Hematopoietic multipotent progenitor cell treated with erythropoietin and hydrocortisone succinate and interleukin-3 and kit ligand, for 8 days (in vitro differentiated cells): ENCODE results near the gene AP3S2.
A peak's percentile ranks its signal among the peaks of the same experiment; 100 is the strongest.

Experiments used
- DNase-seq: peaks from one replicate; pipeline ENCODE4 v3.0.0-alpha.2; 2015

Gene AP3S2

DNA sequence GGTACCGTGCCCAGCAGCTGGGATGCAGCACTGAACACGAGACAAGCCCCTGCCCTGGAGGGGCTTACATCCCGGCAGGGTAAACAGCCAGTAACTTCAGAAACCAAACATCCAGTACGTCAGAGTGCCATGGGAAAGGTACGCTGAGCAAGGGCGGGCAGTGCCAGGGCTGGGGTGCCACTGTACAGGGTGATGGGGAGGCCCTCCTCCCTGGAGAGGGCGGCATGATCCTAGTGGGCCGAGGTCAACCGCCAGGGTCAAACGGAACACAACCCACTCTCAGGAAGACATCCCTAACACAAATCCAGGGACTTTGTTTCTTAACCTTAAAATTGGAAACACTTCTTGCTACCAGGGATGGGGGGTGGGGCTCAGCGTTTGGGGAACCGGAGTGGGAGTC is 63.2 kb downstream of the AP3S2 start:
- no peak for DNase-seq

DNA sequence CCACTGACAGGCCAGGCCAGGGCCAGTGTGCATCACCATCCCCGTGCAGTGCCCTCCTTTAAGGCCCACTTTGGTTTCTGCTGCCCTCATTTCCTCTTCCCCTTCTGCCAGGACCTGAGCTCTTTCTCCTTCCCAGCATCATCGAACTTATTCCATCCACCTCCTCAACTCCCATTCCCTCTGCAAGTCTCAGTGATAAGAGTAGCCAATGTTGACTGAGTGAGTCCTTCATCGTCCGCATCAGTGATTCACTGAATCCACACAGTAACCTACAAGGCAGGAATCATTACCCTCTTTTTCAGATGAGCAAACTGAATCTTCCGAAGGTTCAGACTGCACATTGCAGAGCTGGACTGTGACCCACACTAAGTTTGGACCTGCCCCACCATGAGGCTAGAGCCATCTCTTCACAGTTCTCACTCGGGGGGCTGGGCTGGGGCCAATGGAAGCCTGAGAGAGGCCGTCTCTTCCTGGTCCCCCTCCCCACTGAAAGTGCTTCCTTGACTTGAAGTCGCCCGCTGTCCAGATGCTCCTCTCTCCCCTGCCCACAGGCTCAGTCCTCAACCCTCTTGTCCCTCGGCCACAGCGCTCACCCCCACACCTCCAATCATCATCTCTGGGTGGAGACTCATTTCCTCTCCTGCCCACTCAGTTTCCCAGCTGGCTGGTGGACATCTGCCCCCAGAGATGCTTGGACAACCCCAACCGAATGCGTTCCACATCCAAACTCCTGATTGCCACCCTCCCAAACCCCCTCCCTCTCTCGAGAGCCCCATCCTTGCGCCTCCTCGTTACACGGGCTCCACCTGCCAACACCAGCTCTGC is 64.0 kb downstream of the AP3S2 start:
- DNase-seq = no peak

DNA sequence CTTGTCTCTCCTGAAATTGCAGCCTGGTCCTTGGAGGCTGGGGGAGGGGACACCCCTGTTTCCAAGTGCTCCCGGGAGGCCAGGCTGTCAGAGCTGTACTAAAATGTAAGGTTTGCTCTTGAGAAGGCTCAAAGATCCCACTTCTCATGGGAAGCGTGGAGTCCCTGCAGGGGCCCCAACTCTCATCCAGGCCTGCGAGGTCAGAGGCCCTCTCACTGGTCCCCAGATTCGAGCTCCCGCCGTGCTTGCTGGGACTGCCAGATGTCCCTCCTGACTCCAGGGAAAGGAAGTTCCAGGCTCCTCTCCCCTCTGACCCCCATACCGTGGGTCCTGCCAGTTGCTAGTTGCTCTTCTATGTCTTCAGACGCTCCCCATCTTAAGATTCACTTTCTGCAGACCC is 64.6 kb downstream of the AP3S2 start:
- DNase-seq = no peak

DNA sequence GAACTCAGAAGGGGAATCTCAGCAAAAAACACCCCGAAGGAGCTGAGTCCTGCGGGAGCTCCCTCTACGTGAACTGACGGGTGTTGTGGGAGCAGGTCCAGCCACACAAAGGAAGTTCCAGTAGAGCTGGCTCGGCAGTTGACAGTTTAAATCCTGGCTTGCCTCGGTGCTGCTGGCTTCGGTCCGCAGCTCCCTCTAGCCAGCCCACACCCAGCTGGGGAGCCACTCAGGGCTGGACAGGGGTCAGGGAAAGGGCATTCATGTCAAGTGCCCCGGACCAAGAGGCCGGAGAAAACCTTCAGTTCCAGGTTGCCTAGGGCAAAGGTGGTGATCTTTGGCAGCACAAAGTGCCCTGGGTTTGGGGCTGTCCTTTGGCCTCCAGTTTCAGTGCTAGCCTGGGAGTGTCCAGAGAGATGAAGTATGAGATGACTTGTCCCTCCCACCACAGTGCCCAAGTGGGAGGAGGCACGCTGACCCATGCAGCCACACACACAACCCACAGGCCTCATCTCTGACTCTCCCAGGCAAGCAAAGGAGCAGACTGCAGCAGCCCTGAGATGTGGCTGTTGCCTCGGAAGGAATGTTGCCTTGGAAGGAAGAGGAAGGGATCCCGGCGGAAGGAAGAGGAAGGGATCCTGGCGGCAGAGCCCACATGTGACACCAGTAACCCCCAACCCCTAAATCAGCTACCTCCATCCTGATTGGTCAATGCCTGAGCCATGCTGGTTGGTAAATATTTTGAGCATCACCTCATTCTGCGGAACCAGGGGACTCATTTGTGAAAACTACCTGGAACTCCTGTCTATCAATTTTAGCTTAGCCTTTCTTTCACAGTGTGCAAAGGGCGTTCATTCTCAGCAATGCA is 65.3 kb downstream of the AP3S2 start:
- no peak for DNase-seq

DNA sequence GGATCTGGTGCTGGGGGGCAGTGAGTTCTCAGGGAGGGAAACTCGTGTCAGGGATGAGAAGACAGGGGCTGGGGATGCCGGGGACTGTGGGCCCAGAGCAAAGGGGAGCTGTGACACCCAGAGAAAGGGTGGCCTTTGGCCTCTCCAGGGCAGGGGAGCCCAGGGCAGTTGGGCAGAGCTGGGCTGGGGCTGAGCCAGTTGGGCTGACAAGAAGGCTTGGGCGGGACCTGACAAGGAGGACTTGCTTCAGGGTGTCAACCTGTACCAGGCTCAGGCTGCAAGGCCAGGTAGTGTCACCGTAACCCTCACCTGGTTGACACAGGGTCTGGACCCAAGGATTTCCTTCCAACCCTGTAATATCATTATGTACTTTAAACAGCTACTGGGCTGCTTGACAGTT is 66.0 kb downstream of the AP3S2 start:
- no peak for DNase-seq

DNA sequence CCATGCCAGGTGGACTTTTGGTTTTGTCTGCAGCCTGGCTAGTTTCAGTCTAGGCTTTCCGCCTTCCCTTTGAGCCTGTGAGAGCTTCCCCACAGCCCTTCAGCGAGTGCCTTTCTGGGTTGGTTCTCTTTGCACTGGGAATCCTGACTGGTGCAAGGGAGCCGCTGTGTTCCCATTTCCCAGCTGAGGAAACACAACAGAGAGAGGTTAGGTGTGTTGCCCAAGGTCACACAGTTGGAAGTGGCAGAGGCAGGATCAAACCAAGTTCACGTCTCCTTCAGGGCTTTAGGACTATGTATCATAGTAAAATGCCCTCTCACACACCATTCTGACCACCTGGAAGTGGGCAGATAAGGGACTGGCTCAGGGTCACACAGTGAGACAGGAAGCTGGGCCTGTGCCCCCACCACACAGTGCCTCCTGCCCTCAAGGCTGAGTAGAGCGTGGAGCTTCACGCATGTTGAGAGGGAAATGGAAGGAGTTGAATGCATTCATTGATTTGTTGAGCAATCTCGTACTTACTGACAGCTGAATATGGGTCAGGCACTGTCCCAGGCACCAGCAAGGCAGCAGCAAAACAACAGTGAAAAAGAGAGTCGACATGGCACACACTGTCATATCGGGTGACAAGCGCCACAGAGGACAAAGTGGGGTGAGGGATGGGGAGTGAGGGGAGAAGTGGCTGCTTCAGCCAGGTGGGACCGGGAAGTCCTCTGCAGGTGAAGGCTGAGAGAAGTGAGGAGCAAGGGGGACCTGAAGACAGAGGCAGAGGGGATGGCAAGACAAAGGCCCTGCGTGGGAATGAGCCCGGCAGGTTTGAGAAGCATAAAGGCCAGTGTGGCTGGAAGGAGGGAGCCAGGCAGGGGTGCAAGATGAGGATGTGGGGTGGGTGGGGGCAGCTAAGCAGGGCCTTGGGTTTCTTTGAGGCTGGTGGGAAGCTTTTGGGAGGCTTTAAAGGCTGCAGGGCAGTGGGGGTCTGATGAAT is 66.8 kb downstream of the AP3S2 start:
- peak; percentile 37 for DNase-seq

DNA sequence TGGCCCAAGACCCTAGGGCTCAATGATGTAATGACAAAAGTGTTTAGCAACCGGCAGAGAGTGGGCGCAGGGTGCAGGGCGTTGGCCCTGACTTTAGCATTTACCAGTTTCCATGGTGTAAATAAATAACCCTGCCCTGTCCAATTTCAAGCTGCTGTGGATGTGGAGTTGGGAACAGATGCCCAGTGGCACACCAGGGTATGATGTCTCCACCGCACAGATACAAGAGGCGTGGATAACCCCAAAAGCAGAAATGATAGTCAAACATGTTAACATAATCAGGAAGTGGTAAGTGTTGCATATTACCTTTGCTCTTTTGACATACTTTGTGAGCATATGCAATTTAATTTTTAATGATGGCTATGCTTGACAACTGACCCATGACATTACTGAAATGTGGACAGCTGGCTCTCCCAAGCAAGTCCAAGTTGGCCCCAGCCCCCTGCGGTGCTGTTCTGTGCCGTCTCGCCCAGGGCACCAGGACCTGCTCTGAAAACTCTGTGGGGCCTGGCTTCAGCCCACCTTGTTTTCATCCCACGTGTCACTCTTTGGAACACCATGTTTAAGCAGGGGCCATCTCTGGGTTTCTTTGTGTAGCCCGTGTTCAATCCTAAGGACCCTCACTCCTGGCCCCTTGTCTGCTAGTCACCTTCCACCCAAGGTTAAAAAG is 68.4 kb downstream of the AP3S2 start:
- DNase-seq = no peak

DNA sequence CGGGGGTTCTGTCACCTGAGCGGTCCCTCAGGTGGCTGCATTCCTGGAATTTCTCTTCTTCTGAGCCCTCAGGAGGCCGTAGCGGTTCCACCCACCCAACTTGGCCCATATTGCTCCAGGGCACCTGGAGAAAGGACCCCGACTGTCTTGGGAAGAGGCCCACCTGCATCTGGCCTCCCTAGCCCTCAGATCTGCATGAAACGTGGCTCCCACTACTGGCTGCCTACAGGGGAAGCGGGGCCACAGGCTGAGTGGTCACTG is 69.3 kb downstream of the AP3S2 start:
- no peak for DNase-seq

DNA sequence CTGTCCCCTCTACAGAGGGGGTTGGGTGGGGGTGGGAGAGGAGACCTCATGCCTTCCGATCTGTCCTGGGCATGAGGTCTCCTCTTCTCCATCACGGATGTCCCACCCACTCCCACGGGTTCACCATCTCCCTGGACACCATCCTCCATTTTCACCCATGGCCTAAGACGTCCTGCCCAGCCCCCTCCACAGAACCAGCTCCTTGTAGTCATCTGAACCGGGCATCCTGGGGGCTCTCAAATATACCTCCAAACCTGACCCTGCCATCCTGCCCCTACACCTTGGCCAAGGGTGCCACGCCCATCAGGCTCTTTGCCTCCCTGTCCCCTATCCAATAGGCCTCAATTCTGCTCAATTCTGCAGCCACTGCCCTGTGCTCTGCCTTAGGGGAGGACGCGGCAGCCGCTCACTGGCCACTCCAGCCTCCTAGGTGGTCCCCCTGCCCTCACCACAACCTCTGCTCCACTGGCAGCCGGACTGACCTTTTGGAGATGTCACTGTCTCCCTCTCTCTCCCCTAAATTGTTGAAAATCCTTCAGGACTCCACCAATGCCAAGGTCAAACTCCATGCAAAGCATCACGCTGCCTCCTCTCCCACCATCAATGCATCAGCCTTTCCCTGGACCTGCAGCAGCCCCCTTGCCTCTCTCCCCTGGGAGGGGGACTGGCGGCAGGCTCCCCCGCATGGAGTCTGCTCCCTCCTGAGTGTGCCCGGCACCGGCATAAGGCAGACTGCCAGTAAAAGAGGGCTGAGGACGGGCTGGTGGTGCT is 69.8 kb downstream of the AP3S2 start:
- no peak for DNase-seq

DNA sequence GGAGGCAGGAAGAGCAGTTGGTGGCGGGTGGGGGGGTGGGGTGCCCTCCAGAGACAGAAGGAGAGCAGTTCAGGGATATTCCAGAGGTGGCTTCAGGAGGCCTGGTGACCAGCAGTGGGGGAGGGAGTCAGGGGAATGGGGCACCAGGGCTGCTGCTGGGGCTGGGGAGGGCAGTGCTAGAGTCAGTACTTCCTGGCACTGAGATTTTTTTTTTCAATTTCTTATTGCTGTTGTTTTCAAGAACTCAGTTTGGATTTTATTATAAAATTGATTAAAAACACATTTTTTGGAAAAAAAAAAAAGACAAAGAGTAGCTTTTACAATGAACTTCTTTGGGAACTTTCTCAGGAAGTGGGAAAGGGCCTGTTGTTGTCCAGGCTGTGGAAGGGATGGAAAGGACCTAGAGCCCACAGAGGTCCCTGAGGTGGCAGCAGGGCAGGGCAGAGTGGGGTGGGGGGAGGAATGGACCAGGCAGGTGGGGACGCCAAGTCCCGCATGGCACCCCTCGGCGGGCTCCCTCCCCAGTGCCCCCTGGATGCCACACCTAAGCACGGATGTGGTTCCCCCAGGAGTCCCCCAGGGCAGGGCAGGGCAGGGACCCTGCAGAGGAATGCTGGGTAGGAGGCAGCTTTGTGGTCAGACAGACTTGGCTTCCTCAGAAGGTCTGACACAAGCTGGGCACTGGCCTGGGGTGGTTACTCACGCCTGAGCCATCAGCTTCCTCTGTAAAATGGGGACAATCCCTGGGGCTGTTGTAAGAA is 70.7 kb downstream of the AP3S2 start:
- no peak for DNase-seq

DNA sequence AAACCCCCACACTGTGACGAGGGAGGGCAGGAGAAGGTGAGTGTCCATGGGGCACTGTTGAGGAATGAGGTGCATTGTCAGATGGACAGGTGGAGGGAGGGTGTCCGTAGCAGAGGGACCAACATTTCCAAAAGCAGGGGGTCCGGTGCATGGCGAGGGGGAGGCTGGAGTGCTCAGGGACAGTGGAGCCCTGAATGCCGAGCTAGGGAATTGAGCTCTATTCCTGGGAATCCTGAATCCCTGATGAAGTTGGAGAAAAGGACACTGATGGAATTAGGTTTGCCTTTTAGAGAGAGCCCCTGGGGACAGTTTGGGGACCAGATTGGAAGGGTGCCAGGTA is 71.2 kb downstream of the AP3S2 start:
- no peak for DNase-seq

DNA sequence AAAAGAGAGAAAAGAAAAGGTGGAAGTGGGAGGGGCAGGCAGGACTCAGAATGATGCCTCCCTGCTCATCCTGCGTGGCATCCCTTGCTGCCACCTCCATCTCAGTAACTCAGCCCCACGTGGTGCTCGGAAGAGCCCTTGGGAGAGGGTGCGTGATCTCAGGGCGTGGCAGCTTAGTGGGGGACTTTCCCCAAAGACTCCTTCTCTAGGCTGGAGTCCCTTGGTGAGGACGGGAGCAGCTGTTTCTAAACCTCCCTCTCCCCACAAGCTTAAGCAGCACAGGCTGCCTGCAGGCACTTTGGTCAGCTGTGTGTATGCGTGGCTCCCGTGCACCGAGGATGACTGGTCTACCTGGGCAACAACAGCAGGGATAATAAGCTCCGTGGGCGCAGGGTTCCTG is 71.8 kb downstream of the AP3S2 start:
- DNase-seq = no peak

DNA sequence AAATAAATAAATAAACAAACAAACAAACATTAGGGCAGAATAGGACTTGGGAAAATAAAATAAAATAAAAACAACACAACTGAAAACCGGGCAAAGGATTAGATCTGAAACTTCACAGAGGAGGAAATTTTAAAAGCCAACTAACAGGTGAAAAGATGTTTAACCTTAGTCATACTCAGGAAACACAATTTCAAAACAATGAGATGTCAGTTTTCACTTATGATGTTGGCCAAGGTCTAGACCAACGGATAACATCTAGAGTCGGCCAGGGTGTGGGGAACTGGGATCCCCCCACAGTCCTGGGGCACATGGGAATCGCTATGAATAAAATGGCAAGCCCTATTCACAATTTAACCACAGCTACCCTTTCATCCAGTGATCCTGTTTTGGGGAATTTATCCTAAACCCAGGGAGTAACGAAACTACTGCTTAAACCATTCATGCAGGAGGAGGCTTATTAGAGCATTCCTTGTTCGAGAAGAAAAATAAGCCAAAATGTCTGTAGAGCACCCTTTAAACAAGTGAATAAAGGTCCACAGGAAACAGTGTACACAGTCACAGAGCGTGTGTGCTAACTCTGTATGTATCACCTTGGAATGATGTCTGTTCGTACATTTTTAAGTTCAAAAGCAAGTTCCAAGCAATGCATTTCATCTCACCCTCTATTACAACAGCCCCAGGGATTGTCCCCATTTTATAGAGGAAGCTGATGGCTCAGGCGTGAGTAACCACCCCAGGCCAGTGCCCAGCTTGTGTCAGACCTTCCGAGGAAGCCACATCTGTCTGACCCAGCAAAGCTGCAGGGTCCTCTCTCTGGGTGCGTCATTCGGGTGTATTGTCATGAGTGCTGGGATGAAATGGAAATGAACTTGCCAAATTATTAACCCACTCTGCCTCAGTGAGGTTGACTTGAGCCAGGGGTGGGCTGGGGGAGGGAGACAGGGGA is 72.9 kb downstream of the AP3S2 start:
- DNase-seq = no peak

DNA sequence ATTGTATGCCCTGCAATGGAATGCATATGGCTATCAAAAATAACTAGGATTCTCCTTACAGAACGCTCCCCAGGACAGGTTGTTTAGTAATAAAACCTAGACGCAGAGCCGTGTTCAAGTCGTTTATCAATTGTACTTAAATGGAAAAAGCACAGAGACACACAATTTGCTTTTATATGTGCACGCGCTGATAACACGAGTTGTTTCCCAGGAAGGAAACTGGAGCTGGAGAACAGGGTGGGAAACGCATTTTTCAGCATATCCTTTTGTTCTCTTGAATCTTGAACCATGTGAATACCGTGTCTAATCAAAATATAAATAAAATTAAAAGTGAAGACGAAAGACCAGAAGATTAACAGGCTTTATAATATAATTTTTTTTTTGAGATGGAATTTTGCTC is 75.5 kb downstream of the AP3S2 start:
- no peak for DNase-seq

DNA sequence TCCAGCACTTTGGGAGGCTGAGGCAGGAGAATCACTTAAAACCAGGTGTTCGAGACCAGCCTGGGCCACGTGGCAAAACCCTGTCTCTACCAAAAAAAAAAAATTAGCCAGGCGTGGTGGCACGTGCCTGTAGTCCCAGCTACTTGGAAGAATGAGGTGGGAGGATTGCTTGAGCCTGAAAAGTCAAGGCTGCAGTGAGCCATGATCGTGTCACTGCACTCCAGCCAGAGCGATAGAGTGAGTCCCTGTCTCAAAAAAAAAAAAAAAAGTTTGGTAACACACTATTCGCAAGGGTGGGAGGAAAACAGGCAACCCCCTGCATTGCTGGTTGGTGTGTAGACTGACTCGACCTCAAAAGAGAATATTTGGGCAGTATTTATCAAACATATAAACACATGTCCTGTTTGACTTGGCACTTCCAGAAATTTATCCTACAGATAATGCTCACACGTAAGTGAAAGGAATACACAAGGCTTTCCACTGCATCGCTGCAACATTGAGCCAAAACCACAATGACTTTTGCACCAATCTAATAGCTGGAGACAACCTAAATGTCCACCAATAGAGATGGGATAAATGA is 76.0 kb downstream of the AP3S2 start:
- DNase-seq = no peak

DNA sequence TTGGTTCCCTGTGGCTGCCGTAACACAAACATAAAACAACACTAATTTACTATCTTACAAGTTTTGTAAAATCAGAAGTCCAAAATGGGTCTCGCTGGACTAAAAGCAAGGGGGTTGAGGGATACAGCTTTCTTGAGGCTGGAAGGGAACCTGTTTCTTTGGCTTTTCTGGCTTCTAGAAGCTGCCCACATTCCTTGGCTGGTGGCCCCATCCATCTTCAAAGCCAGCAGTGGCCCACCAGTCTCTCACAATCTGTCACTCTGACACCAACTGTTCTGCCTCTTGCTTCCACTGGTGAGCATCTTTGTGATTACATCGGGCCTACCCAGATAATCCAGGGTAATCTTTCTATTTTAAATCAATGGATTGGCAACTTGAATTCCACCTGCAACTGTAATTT is 78.0 kb downstream of the AP3S2 start:
- DNase-seq = no peak

DNA sequence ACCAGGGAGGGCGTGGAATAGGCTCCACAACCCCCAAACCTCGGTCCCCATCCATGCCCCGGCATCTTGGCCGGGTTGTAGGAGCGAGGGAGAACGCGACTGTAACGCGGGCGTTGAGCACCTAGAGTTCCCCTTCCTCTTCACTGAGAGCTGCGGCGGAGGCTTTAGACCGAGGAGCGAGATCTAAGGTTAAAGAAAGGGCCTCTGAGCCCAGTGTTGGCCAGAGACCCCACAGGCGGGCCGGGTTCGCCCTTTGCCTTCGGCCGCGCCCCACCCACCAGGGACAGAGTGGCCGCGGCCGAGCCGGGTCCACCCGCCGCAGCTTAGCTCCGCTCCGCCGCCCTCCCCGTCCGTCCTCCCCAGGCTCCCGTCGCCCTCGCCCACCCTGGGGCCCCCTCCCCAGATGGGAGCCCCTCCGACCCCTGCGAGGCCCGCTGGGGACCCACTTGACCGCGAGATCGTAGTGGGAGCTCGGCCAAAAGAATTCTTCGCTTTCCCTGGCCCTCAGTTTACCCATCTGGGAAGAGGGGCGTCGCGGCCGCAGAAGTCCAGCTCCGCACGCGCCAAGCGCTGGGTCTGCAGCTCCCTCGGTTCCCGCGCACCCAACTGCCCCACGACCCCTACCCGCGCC is 79.6 kb downstream of the AP3S2 start:
- no peak for DNase-seq

DNA sequence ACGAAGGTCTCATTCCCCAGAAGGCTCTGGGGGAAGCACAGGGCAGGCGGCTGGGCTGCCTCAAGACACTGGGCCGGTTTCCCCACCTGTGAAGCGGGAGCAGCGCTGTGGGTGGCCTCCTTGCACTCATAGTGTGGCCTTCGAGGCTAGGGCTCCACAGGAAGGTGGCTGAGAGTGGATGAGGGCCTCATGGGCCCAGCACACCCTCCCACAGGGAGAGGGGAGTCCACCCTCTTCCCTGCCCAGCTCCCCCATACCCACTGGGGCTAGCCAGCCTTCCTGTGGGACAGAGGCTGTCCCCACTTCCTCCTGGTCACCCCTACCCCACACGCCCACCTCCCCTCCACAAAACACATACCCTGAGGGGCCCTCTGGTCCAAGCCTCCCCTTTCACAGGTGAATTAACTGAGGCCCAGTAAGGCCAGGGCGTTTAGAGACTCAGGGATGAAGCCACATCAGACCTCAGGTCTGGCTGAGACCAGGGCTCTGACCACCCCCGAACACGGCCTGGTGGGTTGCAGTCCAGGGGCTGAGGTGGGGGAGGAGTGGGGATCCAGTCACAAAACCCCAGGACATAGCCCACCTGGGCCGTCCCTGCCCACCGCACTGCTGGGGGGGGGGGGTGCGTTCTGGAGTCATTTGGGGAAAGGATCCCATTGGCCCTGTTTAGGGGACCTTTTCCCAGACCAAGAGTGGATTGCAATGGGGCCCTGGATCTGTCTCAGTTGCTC is 80.2 kb downstream of the AP3S2 start:
- DNase-seq = no peak
